GM18505 (cell line): ENCODE results near the gene ECHS1.

Experiments
- ATAC-seq: cut with Tn5 transposase; IDR thresholded peaks from one replicate; pipeline ENCODE4 v1.9.1; 2021; ENCODE audit not compliant: unreplicated experiment
- POLR2A ChIP-seq: IDR thresholded peaks from 4 replicates; pipeline ENCODE4 v1.6.1; 2011; ENCODE audit warnings: borderline replicate concordance; ENCODE audit not compliant: insufficient read depth, insufficient read length; ENCODE audit errors: extremely low read depth

Gene ECHS1

GRCh38 chr10:133341983-133342382 is 31.2 kb downstream of the ECHS1 start:
- no peak for TF ChIP-seq POLR2A
- ATAC-seq = no peak

- ATAC-seq = no peak
- TF ChIP-seq POLR2A = no peak
Measured at GRCh38 chr10:133339708-133340380, 33.3 kb downstream of the ECHS1 start.

- no peak for ATAC-seq
- TF ChIP-seq POLR2A = no peak
Measured at GRCh38 chr10:133338080-133339071, 34.8 kb downstream of the ECHS1 start.

GRCh38 chr10:133337370-133337725 is 35.8 kb downstream of the ECHS1 start:
- TF ChIP-seq POLR2A = no peak
- ATAC-seq = no peak

- ATAC-seq = no peak
- no peak for TF ChIP-seq POLR2A
Measured at GRCh38 chr10:133336577-133337369, 36.4 kb downstream of the ECHS1 start, which contains the start of gene CALY. TSS of gene CALY (minus strand) at chr10:133336896. CDS start at chr10:133328989, 7,907 bp downstream.

GRCh38 chr10:133336118-133336576 is 37.0 kb downstream of the ECHS1 start:
- no peak for ATAC-seq

GRCh38 chr10:133335246-133336117 is 37.7 kb downstream of the ECHS1 start:
- ATAC-seq = no peak

More at GRCh38 chr10:133336118-133336576, 37.0 kb downstream of the ECHS1 start:
- no peak for TF ChIP-seq POLR2A

GRCh38 chr10:133334503-133335245 is 38.5 kb downstream of the ECHS1 start:
- no peak for TF ChIP-seq POLR2A
- ATAC-seq = no peak

More at GRCh38 chr10:133335246-133336117, 37.7 kb downstream of the ECHS1 start:
- no peak for TF ChIP-seq POLR2A

GRCh38 chr10:133332936-133333699 is 40.0 kb downstream of the ECHS1 start:
- no peak for TF ChIP-seq POLR2A
- ATAC-seq = no peak

- peak; percentile 81 for ATAC-seq
- TF ChIP-seq POLR2A = no peak
Measured at GRCh38 chr10:133329491-133330202, 43.5 kb downstream of the ECHS1 start.
